CD4-positive, alpha-beta T cell treated with Interleukin-10 for 1 hour (primary cell): Measurements from ENCODE around the gene USP32.
"Not testable (repeated sequence)": the region's sequence is repeated elsewhere in the genome, so short reads cannot be mapped to it uniquely, and the experiment has no call there.

Experiments used
- DNase-seq: peaks from one replicate; pipeline ENCODE4 v3.0.0-alpha.2; 2020

The USP32 gene

GRCh38 chr17:60392042-60392844 lies at the start of gene USP32:
USP32 (minus strand) TSS chr17:60392133; CDS start chr17:60391939, 194 bp downstream.
- peak; percentile 99 for DNase-seq

- no peak for DNase-seq
These were observed 47.6 kb upstream of the USP32 start for GRCh38 chr17:60439501-60439900.

GRCh38 chr17:60436676-60437075 lies 44.7 kb upstream of the USP32 start:
- DNase-seq, result no peak

GRCh38 chr17:60435244-60436167 lies 43.6 kb upstream of the USP32 start:
- peak; percentile 75 for DNase-seq

GRCh38 chr17:60433021-60433997 lies 41.4 kb upstream of the USP32 start:
- not testable (repeated sequence) for DNase-seq

- DNase-seq, result not testable (repeated sequence)
These were observed 38.6 kb upstream of the USP32 start for GRCh38 chr17:60430561-60430960.

GRCh38 chr17:60428491-60428890 lies 36.6 kb upstream of the USP32 start:
- not testable (repeated sequence) for DNase-seq

- DNase-seq, result no peak
These were observed 34.7 kb upstream of the USP32 start for GRCh38 chr17:60426596-60426995.

GRCh38 chr17:60425626-60426025 lies 33.7 kb upstream of the USP32 start:
- DNase-seq, result no peak

GRCh38 chr17:60423865-60424264 lies 31.9 kb upstream of the USP32 start:
- DNase-seq, result no peak

GRCh38 chr17:60422162-60422665 lies 30.3 kb upstream of the USP32 start, which contains the start of gene CHCT1:
CHCT1 (plus strand) TSS chr17:60422489; CDS start chr17:60422593, 104 bp downstream.
- DNase-seq, result no peak

GRCh38 chr17:60421273-60422161 lies 29.6 kb upstream of the USP32 start:
- peak; percentile 75 for DNase-seq

- not testable (repeated sequence) for DNase-seq
These were observed 27.9 kb upstream of the USP32 start for GRCh38 chr17:60419875-60420274.

GRCh38 chr17:60419003-60419402 lies 27.1 kb upstream of the USP32 start:
- not testable (repeated sequence) for DNase-seq

GRCh38 chr17:60416368-60416925 lies 24.5 kb upstream of the USP32 start:
- DNase-seq, result no peak

- no peak for DNase-seq
These were observed 23.2 kb upstream of the USP32 start for GRCh38 chr17:60415146-60415545.

- DNase-seq, result no peak
These were observed 20.8 kb upstream of the USP32 start for GRCh38 chr17:60412701-60413100.

- DNase-seq, result no peak
These were observed 18.1 kb upstream of the USP32 start for GRCh38 chr17:60410001-60410400.

- no peak for DNase-seq
These were observed 15.0 kb upstream of the USP32 start for GRCh38 chr17:60406887-60407286.

- no peak for DNase-seq
These were observed 12.0 kb upstream of the USP32 start for GRCh38 chr17:60403962-60404361.

GRCh38 chr17:60403523-60403810 lies 11.5 kb upstream of the USP32 start:
- no peak for DNase-seq
